Glutamatergic neuron (in vitro differentiated cells): Measurements from ENCODE around the gene RIMS4. TPM values are rescaled to one million over a fixed set of nuclear protein-coding genes. Genes with fewer than 3 reads are reported as not detected.

ENCODE experiments used
- DNase-seq: peaks from one replicate; pipeline ENCODE4 v3.0.0; 2022
- H3K27ac Mint-ChIP-seq: one replicate; pipeline ENCODE4 v1.8.0; 2020; ENCODE audit warnings: mild to moderate bottlenecking, mixed read lengths, inconsistent platforms; ENCODE audit not compliant: unreplicated experiment
- H3K27me3 Mint-ChIP-seq: one replicate; pipeline ENCODE4 v1.8.0; 2020; ENCODE audit warnings: mild to moderate bottlenecking, moderate library complexity, mixed read lengths, inconsistent platforms; ENCODE audit not compliant: unreplicated experiment
- H3K36me3 Mint-ChIP-seq: one replicate; pipeline ENCODE4 v1.8.0; 2020; ENCODE audit warnings: mild to moderate bottlenecking, mixed read lengths, inconsistent platforms; ENCODE audit not compliant: unreplicated experiment
- H3K4me1 Mint-ChIP-seq: one replicate; pipeline ENCODE4 v1.8.0; 2020; ENCODE audit warnings: mild to moderate bottlenecking, low read depth, mixed read lengths, inconsistent platforms; ENCODE audit not compliant: unreplicated experiment
- H3K4me3 Mint-ChIP-seq: one replicate; pipeline ENCODE4 v1.8.0; 2020; ENCODE audit warnings: mild to moderate bottlenecking, mixed read lengths, inconsistent platforms; ENCODE audit not compliant: unreplicated experiment
- H3K9me3 Mint-ChIP-seq: one replicate; pipeline ENCODE4 v1.8.0; 2020; ENCODE audit warnings: mild to moderate bottlenecking, moderate library complexity, mixed read lengths, inconsistent platforms; ENCODE audit not compliant: unreplicated experiment
- CTCF ChIP-seq: fragments of 200-600 bp; sonication (generic); IDR thresholded peaks from one replicate; pipeline ENCODE4 v1.5.0; 2021; ENCODE audit not compliant: partially characterized antibody, unreplicated experiment
- total RNA-seq: library from RNA; stranded (reverse); fragmentation: NEBNext Ultra II Directional; extraction: Animal tissue kit (Norgen Biotek cat#: 25700); gene quantifications from one replicate; pipeline ENCODE4 v1.2.1, GENCODE V29; 2021; ENCODE audit not compliant: unreplicated experiment

Gene RIMS4
- total RNA-seq, 1 donor from 2014 or later: 96.1 TPM

- peaks cover 3% of the 10 kb centered on the region for H3K9me3 Mint-ChIP-seq
Observed at GRCh38 chr20:44850837-44851236, 40.5 kb upstream of the RIMS4 start.

GRCh38 chr20:44850272-44850671, 39.9 kb upstream of the RIMS4 start:
- H3K4me3 Mint-ChIP-seq: no peak overlapping the region
- no peak overlapping the region for H3K27ac Mint-ChIP-seq
- peaks cover 2% of the 10 kb centered on the region for H3K9me3 Mint-ChIP-seq
- peaks cover 4% of the 10 kb centered on the region for H3K36me3 Mint-ChIP-seq
- no peaks in the 10 kb centered on the region for H3K4me1 Mint-ChIP-seq
- TF ChIP-seq CTCF: no peak
- H3K27me3 Mint-ChIP-seq: peaks cover 2% of the 10 kb centered on the region
- no peak for DNase-seq

More at GRCh38 chr20:44850837-44851236, 40.5 kb upstream of the RIMS4 start:
- TF ChIP-seq CTCF: no peak
- DNase-seq: no peak
- Mint-ChIP-seq H3K4me1 (no peaks in the 10 kb centered on the region), H3K4me3 (no peak overlapping the region), H3K27me3 (peaks cover 2% of the 10 kb centered on the region), H3K27ac (no peak overlapping the region), H3K36me3 (peaks cover 5% of the 10 kb centered on the region)

GRCh38 chr20:44849703-44850102, 39.4 kb upstream of the RIMS4 start:
- no peak overlapping the region for H3K27ac Mint-ChIP-seq
- no peak for DNase-seq
- H3K4me1 Mint-ChIP-seq: no peaks in the 10 kb centered on the region
- peaks cover 3% of the 10 kb centered on the region for H3K9me3 Mint-ChIP-seq
- H3K27me3 Mint-ChIP-seq: no peaks in the 10 kb centered on the region
- TF ChIP-seq CTCF: peak; percentile 30
- H3K36me3 Mint-ChIP-seq: no peaks in the 10 kb centered on the region
- H3K4me3 Mint-ChIP-seq: no peak overlapping the region

GRCh38 chr20:44848254-44849015, 38.1 kb upstream of the RIMS4 start:
- DNase-seq: no peak
- no peak overlapping the region for H3K4me3 Mint-ChIP-seq
- peaks cover 4% of the 10 kb centered on the region for H3K9me3 Mint-ChIP-seq
- TF ChIP-seq CTCF: no peak
- H3K4me1 Mint-ChIP-seq: no peaks in the 10 kb centered on the region
- no peaks in the 10 kb centered on the region for H3K36me3 Mint-ChIP-seq
- peaks cover 1% of the 10 kb centered on the region for H3K27me3 Mint-ChIP-seq
- H3K27ac Mint-ChIP-seq: no peak overlapping the region

GRCh38 chr20:44843876-44844275, 33.5 kb upstream of the RIMS4 start:
- H3K9me3 Mint-ChIP-seq: peaks cover 10% of the 10 kb centered on the region
- H3K4me3 Mint-ChIP-seq: no peak overlapping the region
- DNase-seq: no peak
- no peaks in the 10 kb centered on the region for H3K4me1 Mint-ChIP-seq
- H3K36me3 Mint-ChIP-seq: no peaks in the 10 kb centered on the region
- TF ChIP-seq CTCF: no peak
- H3K27me3 Mint-ChIP-seq: peaks cover 1% of the 10 kb centered on the region
- no peak overlapping the region for H3K27ac Mint-ChIP-seq
